IMR-90 (cell line): ENCODE measurements around the gene CDON. TPM values are rescaled to one million over a fixed set of nuclear protein-coding genes. Genes with fewer than 3 reads are reported as not detected.

Experiments used
- ATAC-seq: fragments of 200-7000 bp; cut with Tn5 transposase; 2 replicates; pipeline ENCODE4 v1.9.1; 2020; ENCODE audit warnings: low read depth, mild to moderate bottlenecking, moderate library complexity
- BruUV-seq: library from RNA; stranded (reverse); fragments of 400-500 nt; replicated peaks from 2 replicates; lab custom pipeline; 2021; lab: Mats Ljungman, UMichigan
- CTCF ChIA-PET: fragments of 300-600 bp; formaldehyde crosslinking; extraction: SDS; loops from one replicate; lab custom pipeline; 2021; ENCODE audit warnings: antibody characterized with exemption; lab: Yijun Ruan, JAX
- POLR2A ChIA-PET: fragments of 300-600 bp; sonication (Branson Sonifier 250); formaldehyde crosslinking; loops from one replicate; lab custom pipeline; 2022; ENCODE audit warnings: antibody characterized with exemption; ENCODE audit not compliant: unreplicated experiment; lab: Charles Lee
- DNase-seq: peaks from one replicate; pipeline ENCODE4 v3.0.0; 2013
- H2AFZ ChIP-seq: replicated peaks from 2 replicates; pipeline ENCODE3; 2013; ENCODE audit warnings: low read length, mild to moderate bottlenecking; ENCODE audit not compliant: poor library complexity
- H2AK5ac ChIP-seq: 2 replicates; pipeline ENCODE4 v1.6.1; 2013; ENCODE audit warnings: low read depth, low read length, inconsistent platforms
- H2AK9ac ChIP-seq: replicated peaks from 2 replicates; pipeline ENCODE3; 2013; ENCODE audit warnings: mild to moderate bottlenecking, low read depth, low read length, moderate library complexity; ENCODE audit not compliant: poor library complexity
- H2BK120ac ChIP-seq: 2 replicates; pipeline ENCODE4 v1.6.1; 2013; ENCODE audit warnings: low read depth, low read length, inconsistent platforms
- H2BK15ac ChIP-seq: 3 replicates; pipeline ENCODE4 v1.6.1; 2013; ENCODE audit warnings: low read depth, low read length, inconsistent platforms
- H2BK20ac ChIP-seq: 2 replicates; pipeline ENCODE4 v1.6.1; 2013; ENCODE audit warnings: low read depth, mild to moderate bottlenecking, inconsistent platforms, low read length, moderate library complexity
- H2BK5ac ChIP-seq: 2 replicates; pipeline ENCODE4 v1.6.1; 2013; ENCODE audit warnings: mild to moderate bottlenecking, low read depth, low read length, inconsistent platforms; ENCODE audit not compliant: poor library complexity, severe bottlenecking
- H3K14ac ChIP-seq: replicated peaks from 2 replicates; pipeline ENCODE4 v1.6.1; 2013; ENCODE audit warnings: low read depth, low read length, inconsistent platforms
- H3K18ac ChIP-seq: 2 replicates; pipeline ENCODE4 v1.6.1; 2013; ENCODE audit warnings: low read depth, low read length, control low read depth
- H3K23ac ChIP-seq: 2 replicates; pipeline ENCODE4 v1.6.1; 2013; ENCODE audit warnings: low read depth, low read length, inconsistent platforms
- H3K27ac ChIP-seq: 2 replicates; pipeline ENCODE4 v1.5.1; 2013; ENCODE audit warnings: mild to moderate bottlenecking, control low read depth, low read length; ENCODE audit not compliant: insufficient read depth
- H3K27me3 ChIP-seq: 2 replicates; pipeline ENCODE4 v1.6.1; 2013; ENCODE audit warnings: low read length; ENCODE audit not compliant: control insufficient read depth, insufficient read depth
- H3K36me3 ChIP-seq: 2 replicates; pipeline ENCODE4 v1.6.1; 2013; ENCODE audit warnings: low read length, mixed read lengths; ENCODE audit not compliant: control insufficient read depth, insufficient read depth
- H3K4ac ChIP-seq: 2 replicates; pipeline ENCODE4 v1.6.1; 2013; ENCODE audit warnings: low read depth, low read length, inconsistent platforms
- H3K4me1 ChIP-seq: 2 replicates; pipeline ENCODE4 v1.6.1; 2013; ENCODE audit warnings: low read length, mixed read lengths; ENCODE audit not compliant: control insufficient read depth, insufficient read depth
- H3K4me2 ChIP-seq: 2 replicates; pipeline ENCODE4 v1.6.1; 2013; ENCODE audit warnings: low read depth, mild to moderate bottlenecking, control low read depth, low read length, moderate library complexity
- H3K4me3 ChIP-seq: 2 replicates; pipeline ENCODE4 v1.5.1; 2013; ENCODE audit warnings: low read depth, mild to moderate bottlenecking, control low read depth, low read length, moderate library complexity; ENCODE audit not compliant: insufficient read depth
- H3K56ac ChIP-seq: 2 replicates; pipeline ENCODE4 v1.6.1; 2013; ENCODE audit warnings: low read length, inconsistent platforms; ENCODE audit not compliant: insufficient read depth; ENCODE audit errors: extremely low read depth
- H3K79me1 ChIP-seq, 2 experiments: 2 replicates each; pipeline ENCODE4 v1.6.1; 2013; ENCODE audit warnings: low read length in 2 of 2, inconsistent platforms in 1 of 2, low read depth in 1 of 2
- H3K9ac ChIP-seq: 2 replicates; pipeline ENCODE4 v1.6.1; 2013; ENCODE audit warnings: low read depth, low read length, control low read depth
- H3K9me1 ChIP-seq: 2 replicates; pipeline ENCODE4 v1.6.1; 2013; ENCODE audit warnings: low read length, inconsistent platforms; ENCODE audit not compliant: insufficient read depth
- H3K9me3 ChIP-seq: 2 replicates; pipeline ENCODE4 v1.6.1; 2013; ENCODE audit warnings: low read length; ENCODE audit not compliant: control insufficient read depth, insufficient read depth
- H4K20me1 ChIP-seq: 2 replicates; pipeline ENCODE4 v1.6.1; 2013; ENCODE audit warnings: low read length, inconsistent platforms; ENCODE audit not compliant: insufficient read depth
- H4K5ac ChIP-seq: 2 replicates; pipeline ENCODE4 v1.6.1; 2013; ENCODE audit warnings: mild to moderate bottlenecking, low read depth, low read length, control low read depth
- H4K8ac ChIP-seq, 2 experiments: 2 replicates each; pipeline ENCODE4 v1.6.1; 2013; ENCODE audit warnings: low read depth in 2 of 2, low read length in 2 of 2, control low read depth in 1 of 2, inconsistent platforms in 1 of 2
- H4K91ac ChIP-seq: 2 replicates; pipeline ENCODE4 v1.6.1; 2013; ENCODE audit warnings: low read depth, low read length, inconsistent platforms; ENCODE audit not compliant: insufficient read depth
- BHLHE40 ChIP-seq: fragments of 150-350 bp; IDR thresholded peaks from 2 replicates; pipeline ENCODE4 v1.6.1; 2016; ENCODE audit warnings: mild to moderate bottlenecking, low read depth, low read length
- CEBPB ChIP-seq: IDR thresholded peaks from 2 replicates; pipeline ENCODE4 v1.6.1; 2012; ENCODE audit warnings: low read depth, low read length, improper control_type of control experiment
- CHD1 ChIP-seq: IDR thresholded peaks from 2 replicates; pipeline ENCODE4 v1.6.1; 2012; ENCODE audit warnings: low read depth, low read length, improper control_type of control experiment
- FOS ChIP-seq: fragments of 150-350 bp; IDR thresholded peaks from 2 replicates; pipeline ENCODE4 v1.6.1; 2016; ENCODE audit warnings: low read depth, low read length
- MAFK ChIP-seq: IDR thresholded peaks from 2 replicates; pipeline ENCODE4 v1.6.1; 2012; ENCODE audit warnings: low read depth, low read length, improper control_type of control experiment
- MAZ ChIP-seq: IDR thresholded peaks from 2 replicates; pipeline ENCODE4 v1.6.1; 2012; ENCODE audit warnings: low read depth, mild to moderate bottlenecking, low read length, improper control_type of control experiment, moderate library complexity, borderline replicate concordance
- MXI1 ChIP-seq: IDR thresholded peaks from 2 replicates; pipeline ENCODE4 v1.6.1; 2012; ENCODE audit warnings: low read depth, mild to moderate bottlenecking, low read length, moderate library complexity, borderline replicate concordance
- NFE2L2 ChIP-seq: fragments of 150-350 bp; IDR thresholded peaks from 2 replicates; pipeline ENCODE4 v1.6.1; 2016; ENCODE audit warnings: low read depth, mild to moderate bottlenecking, low read length
- POLR2A ChIP-seq: IDR thresholded peaks from 2 replicates; pipeline ENCODE4 v1.6.1; 2012; ENCODE audit warnings: mild to moderate bottlenecking, low read depth, low read length
- RAD21 ChIP-seq: IDR thresholded peaks from 2 replicates; pipeline ENCODE4 v1.6.1; 2012; ENCODE audit warnings: low read length, improper control_type of control experiment
- RCOR1 ChIP-seq: IDR thresholded peaks from 2 replicates; pipeline ENCODE4 v1.6.1; 2012; ENCODE audit warnings: mild to moderate bottlenecking, low read length, improper control_type of control experiment; ENCODE audit not compliant: insufficient replicate concordance
- RFX5 ChIP-seq: IDR thresholded peaks from 2 replicates; pipeline ENCODE4 v1.8.0; 2012; ENCODE audit warnings: low read depth, mild to moderate bottlenecking, low read length, moderate library complexity
- SMC3 ChIP-seq: fragments of 150-350 bp; IDR thresholded peaks from 2 replicates; pipeline ENCODE4 v1.6.1; 2016; ENCODE audit warnings: low read depth, mild to moderate bottlenecking, antibody characterized with exemption, low read length, moderate library complexity
- WGBS, 2 experiments: methylation state at CpG; one replicate each; pipeline versions ENCODE4 v1.1.5 to v1.1.7; 2013; ENCODE audit warnings: missing lambda C conversion rate in 2 of 2; ENCODE audit not compliant: insufficient read length in 1 of 2; ENCODE audit errors: extremely low coverage in 2 of 2; 5-methylcytosine and 5-hydroxymethylcytosine counted together
- dilution Hi-C: fragments of 300-500 bp; cut with HindIII; formaldehyde crosslinking; loops from one replicate; pipeline ENCODE4 v1.14.3; 2018; ENCODE audit warnings: low sequenced_read_pairs; ENCODE audit not compliant: unreplicated experiment
- in situ Hi-C: fragments of 300-500 bp; cut with MboI; formaldehyde crosslinking; loops from 3 replicates; pipeline ENCODE4 v1.14.3; 2019; ENCODE audit warnings: low sequenced_read_pairs, inconsistent platforms, mixed read lengths
- intact Hi-C: fragments of 100-400 bp; cut with micrococcal nuclease; formaldehyde crosslinking; loops from 2 replicates; pipeline ENCODE4 v1.10.0; 2022
- polyA plus RNA-seq, 3 experiments: library from polyadenylated mRNA; depleted of rRNA; stranded (reverse); fragments of >200 nt; gene quantifications; 2 replicates each; pipeline ENCODE4 v1.2.3, GENCODE V29; 2012; ENCODE audit warnings: low replicate concordance in 1 of 3
- total RNA-seq: library from RNA; depleted of rRNA; stranded (reverse); fragments of >200 nt; gene quantifications from 2 replicates; pipeline ENCODE4 v1.2.3, GENCODE V29; 2012
- TF ChIP-seq, protein P1 (sequence below): fragments of 150-350 bp; IDR thresholded peaks from 2 replicates; pipeline ENCODE4 v1.6.1; 2016; ENCODE audit warnings: low read depth, mild to moderate bottlenecking, low read length, moderate library complexity, borderline replicate concordance
- TF ChIP-seq, protein P2 (sequence below): fragments of 150-350 bp; IDR thresholded peaks from 2 replicates; pipeline ENCODE4 v1.6.1; 2017; ENCODE audit warnings: mild to moderate bottlenecking, antibody characterized with exemption, low read length, low read depth
- TF ChIP-seq, protein P3 (sequence below): conservative IDR thresholded peaks from 2 replicates; pipeline ENCODE4 v1.5.1; 2012; ENCODE audit warnings: mild to moderate bottlenecking, low read depth, low read length, improper control_type of control experiment

The CDON gene
- total and polyA plus RNA-seq, 2 of the 4 experiments (the other 2 are of a cell fraction), result 1.2 to 3.8 TPM

DNA sequence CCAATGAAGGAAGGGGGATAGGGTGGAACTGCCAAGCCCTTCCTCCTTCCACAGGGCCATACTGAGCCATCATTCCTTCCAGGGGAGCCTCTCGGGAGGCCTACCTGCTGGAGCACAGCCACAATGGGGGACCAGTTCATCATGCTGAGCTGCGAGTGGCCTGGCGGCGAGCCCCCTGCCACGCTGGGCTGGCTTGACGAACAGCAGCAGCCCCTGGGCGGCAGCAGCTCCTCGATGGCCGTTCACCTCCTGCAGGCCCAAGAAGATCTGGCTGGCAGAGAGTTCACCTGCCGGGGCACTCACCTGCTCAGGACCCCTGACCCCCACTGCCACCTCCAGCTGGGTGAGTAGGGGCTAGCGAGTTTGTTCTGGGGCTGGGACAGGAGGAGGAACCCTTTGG, 110.9 kb downstream of the CDON start:
- no peak overlapping the region for H3K56ac ChIP-seq
- no peak overlapping the region for H3K9ac ChIP-seq
- no peaks in the 10 kb centered on the region for H4K20me1 ChIP-seq
- no peaks in the 10 kb centered on the region for H3K4me1 ChIP-seq
- ATAC-seq (no peak), DNase-seq (no peak)
- H2AK9ac ChIP-seq, result no peak overlapping the region
- dilution Hi-C loops, result no loop called here
- BruUV-seq, result no TSS peak
- no peak overlapping the region for H3K18ac ChIP-seq
- no peak overlapping the region for H3K4me2 ChIP-seq
- TF ChIP-seq BHLHE40 (no peak), FOS (no peak), CEBPB (no peak), RFX5 (no peak), POLR2A (no peak), SMC3 (no peak), RAD21 (no peak), NFE2L2 (no peak), MXI1 (no peak), RCOR1 (no peak), MAZ (no peak), CHD1 (no peak), MAFK (no peak)
- TF ChIP-seq, protein P1, sequence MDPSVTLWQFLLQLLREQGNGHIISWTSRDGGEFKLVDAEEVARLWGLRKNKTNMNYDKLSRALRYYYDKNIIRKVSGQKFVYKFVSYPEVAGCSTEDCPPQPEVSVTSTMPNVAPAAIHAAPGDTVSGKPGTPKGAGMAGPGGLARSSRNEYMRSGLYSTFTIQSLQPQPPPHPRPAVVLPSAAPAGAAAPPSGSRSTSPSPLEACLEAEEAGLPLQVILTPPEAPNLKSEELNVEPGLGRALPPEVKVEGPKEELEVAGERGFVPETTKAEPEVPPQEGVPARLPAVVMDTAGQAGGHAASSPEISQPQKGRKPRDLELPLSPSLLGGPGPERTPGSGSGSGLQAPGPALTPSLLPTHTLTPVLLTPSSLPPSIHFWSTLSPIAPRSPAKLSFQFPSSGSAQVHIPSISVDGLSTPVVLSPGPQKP, result no peak
- TF ChIP-seq, protein P2, sequence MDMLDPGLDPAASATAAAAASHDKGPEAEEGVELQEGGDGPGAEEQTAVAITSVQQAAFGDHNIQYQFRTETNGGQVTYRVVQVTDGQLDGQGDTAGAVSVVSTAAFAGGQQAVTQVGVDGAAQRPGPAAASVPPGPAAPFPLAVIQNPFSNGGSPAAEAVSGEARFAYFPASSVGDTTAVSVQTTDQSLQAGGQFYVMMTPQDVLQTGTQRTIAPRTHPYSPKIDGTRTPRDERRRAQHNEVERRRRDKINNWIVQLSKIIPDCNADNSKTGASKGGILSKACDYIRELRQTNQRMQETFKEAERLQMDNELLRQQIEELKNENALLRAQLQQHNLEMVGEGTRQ, result no peak
- TF ChIP-seq, protein P3, sequence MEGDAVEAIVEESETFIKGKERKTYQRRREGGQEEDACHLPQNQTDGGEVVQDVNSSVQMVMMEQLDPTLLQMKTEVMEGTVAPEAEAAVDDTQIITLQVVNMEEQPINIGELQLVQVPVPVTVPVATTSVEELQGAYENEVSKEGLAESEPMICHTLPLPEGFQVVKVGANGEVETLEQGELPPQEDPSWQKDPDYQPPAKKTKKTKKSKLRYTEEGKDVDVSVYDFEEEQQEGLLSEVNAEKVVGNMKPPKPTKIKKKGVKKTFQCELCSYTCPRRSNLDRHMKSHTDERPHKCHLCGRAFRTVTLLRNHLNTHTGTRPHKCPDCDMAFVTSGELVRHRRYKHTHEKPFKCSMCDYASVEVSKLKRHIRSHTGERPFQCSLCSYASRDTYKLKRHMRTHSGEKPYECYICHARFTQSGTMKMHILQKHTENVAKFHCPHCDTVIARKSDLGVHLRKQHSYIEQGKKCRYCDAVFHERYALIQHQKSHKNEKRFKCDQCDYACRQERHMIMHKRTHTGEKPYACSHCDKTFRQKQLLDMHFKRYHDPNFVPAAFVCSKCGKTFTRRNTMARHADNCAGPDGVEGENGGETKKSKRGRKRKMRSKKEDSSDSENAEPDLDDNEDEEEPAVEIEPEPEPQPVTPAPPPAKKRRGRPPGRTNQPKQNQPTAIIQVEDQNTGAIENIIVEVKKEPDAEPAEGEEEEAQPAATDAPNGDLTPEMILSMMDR, result no peak
- H3K14ac ChIP-seq, result no peak overlapping the region
- peaks cover 6% of the 10 kb centered on the region for H3K27me3 ChIP-seq
- H3K27ac ChIP-seq, result no peak overlapping the region
- ChIA-PET CTCF (no interaction called here), POLR2A (no interaction called here)
- no peak overlapping the region for H4K8ac ChIP-seq
- no peak overlapping the region for H3K23ac ChIP-seq
- H3K9me3 ChIP-seq, result no peaks in the 10 kb centered on the region
- no peak overlapping the region for H4K91ac ChIP-seq
- H3K79me1 ChIP-seq, result no peaks in the 10 kb centered on the region
- H2BK20ac ChIP-seq, result no peak overlapping the region
- no peak overlapping the region for H2BK15ac ChIP-seq
- in situ Hi-C loops, result no loop called here
- 10% methylated on average over 2 of the region's 11 CpGs; no CpG with 5 or more reads in 1 of the 2 experiments for WGBS, 2 experiments
- no peaks in the 10 kb centered on the region for H3K9me1 ChIP-seq
- no peak overlapping the region for H2BK120ac ChIP-seq
- H2BK5ac ChIP-seq, result no peak overlapping the region
- no peak overlapping the region for H2AFZ ChIP-seq
- intact Hi-C loops, result no loop called here
- H4K5ac ChIP-seq, result no peak overlapping the region
- H3K36me3 ChIP-seq, result no peaks in the 10 kb centered on the region
- H3K4me3 ChIP-seq, result no peak overlapping the region
- no peak overlapping the region for H3K4ac ChIP-seq
- H2AK5ac ChIP-seq, result no peak overlapping the region
